Fibroblast of lung (primary cell): ENCODE measurements around the gene NUP160. TPM values are rescaled to one million over a fixed set of nuclear protein-coding genes. Genes with fewer than 3 reads are reported as not detected.

Experiments
- DNase-seq, 2 donors: peaks; one replicate each; pipeline versions ENCODE4 v3.0.0 to v3.0.0-alpha.2; 2010; ENCODE audit warnings: low read depth in 2 of 2
- H2AFZ ChIP-seq: 2 replicates; pipeline ENCODE4 v1.5.1; 2012; ENCODE audit warnings: low read length, control low read depth, inconsistent platforms
- H3K27ac ChIP-seq: 2 replicates; pipeline ENCODE4 v1.5.1; 2011; ENCODE audit warnings: low read length, control low read depth; ENCODE audit not compliant: insufficient read depth
- H3K27me3 ChIP-seq: 2 replicates; pipeline ENCODE4 v1.5.1; 2011; ENCODE audit warnings: mild to moderate bottlenecking, low read length; ENCODE audit not compliant: control insufficient read depth, insufficient read depth
- H3K36me3 ChIP-seq: 2 replicates; pipeline ENCODE4 v1.5.1; 2011; ENCODE audit warnings: low read length; ENCODE audit not compliant: control insufficient read depth, insufficient read depth
- H3K4me1 ChIP-seq: 2 replicates; pipeline ENCODE4 v1.5.1; 2011; ENCODE audit warnings: low read length; ENCODE audit not compliant: control insufficient read depth, insufficient read depth; ENCODE audit errors: extremely low read depth
- H3K4me2 ChIP-seq: 2 replicates; pipeline ENCODE4 v1.5.1; 2011; ENCODE audit warnings: low read length, control low read depth; ENCODE audit not compliant: insufficient read depth; ENCODE audit errors: extremely low read depth
- H3K4me3 ChIP-seq, 4 experiments: fragments of 200-600 bp in 1 of 4; sonication (generic) in 1 of 4; replicated peaks in 1 of 4; 2 replicates each; pipeline ENCODE4 v1.5.1; 2011 to 2016; ENCODE audit warnings: low read length in 4 of 4, low read depth in 3 of 4, mild to moderate bottlenecking in 3 of 4, control low read depth in 2 of 4, inconsistent platforms in 1 of 4, mixed read lengths in 1 of 4; ENCODE audit not compliant: insufficient read depth in 1 of 4; ENCODE audit errors: control extremely low read depth in 1 of 4
- H3K79me2 ChIP-seq: 2 replicates; pipeline ENCODE4 v1.5.1; 2012; ENCODE audit warnings: mild to moderate bottlenecking, low read length, inconsistent platforms; ENCODE audit not compliant: control insufficient read depth, insufficient read depth
- H3K9ac ChIP-seq: 2 replicates; pipeline ENCODE4 v1.5.1; 2011; ENCODE audit warnings: mild to moderate bottlenecking, low read length, control low read depth; ENCODE audit not compliant: insufficient read depth
- H3K9me3 ChIP-seq: 2 replicates; pipeline ENCODE4 v1.5.1; 2012; ENCODE audit warnings: low read depth, low read length; ENCODE audit not compliant: control insufficient read depth, insufficient read depth
- H4K20me1 ChIP-seq: 2 replicates; pipeline ENCODE4 v1.5.1; 2011; ENCODE audit warnings: low read length; ENCODE audit not compliant: control insufficient read depth, insufficient read depth; ENCODE audit errors: extremely low read depth
- EZH2 ChIP-seq: IDR thresholded peaks from 2 replicates; pipeline ENCODE4 v1.5.1; 2012; ENCODE audit warnings: low read length, control low read depth, mild to moderate bottlenecking; ENCODE audit errors: missing control alignments
- polyA plus RNA-seq, 2 donors: library from polyadenylated mRNA; depleted of rRNA in 1 of 2; stranded (reverse) in 1 of 2; unstranded in 1 of 2; fragments of >200 nt; gene quantifications; 2 replicates each; pipeline ENCODE4 v1.2.1, GENCODE V29; 2011 to 2012; ENCODE audit warnings: missing spikeins in 1 of 2
- total RNA-seq: library from RNA; depleted of rRNA; stranded (reverse); fragments of >200 nt; gene quantifications from 2 replicates; pipeline ENCODE4 v1.2.1, GENCODE V29; 2014
- TF ChIP-seq, protein P1 (sequence below), 2 donors: IDR thresholded peaks in 1 of 2; conservative IDR thresholded peaks in 1 of 2; 1 replicate in 1 of 2; 2 replicates in 1 of 2; pipeline ENCODE4 v1.5.1; 2011 to 2012; ENCODE audit warnings: low read length in 2 of 2, control low read depth in 1 of 2, inconsistent platforms in 1 of 2, low read depth in 1 of 2, mild to moderate bottlenecking in 1 of 2

NUP160 gene
- total and polyA plus RNA-seq, 2 donors (not counting 1 experiment from before 2014, with no cell fraction given): 25.8 to 25.9 TPM

DNA sequence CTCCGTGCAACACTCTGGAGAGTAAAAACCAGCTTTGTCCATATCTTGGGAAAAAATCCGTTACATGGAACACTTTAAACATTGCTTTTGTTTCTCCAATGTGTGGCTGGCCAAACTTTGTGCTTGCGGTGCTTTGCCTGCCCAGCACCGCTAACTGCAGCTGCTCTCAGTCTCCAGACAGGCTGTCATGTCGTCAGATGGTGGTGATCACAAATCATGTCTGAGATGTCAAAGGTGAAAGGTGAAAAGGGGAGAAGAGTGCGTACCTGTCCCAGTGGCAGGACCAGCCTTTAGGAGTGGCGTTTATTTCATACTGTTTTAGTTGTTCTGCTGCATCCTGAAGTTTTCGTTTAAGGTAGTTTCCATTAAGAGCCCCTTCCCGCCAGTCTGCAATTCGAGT, 115.9 kb downstream of the NUP160 start:
- Histone ChIP-seq H3K4me3 (no peak overlapping the region), H3K36me3 (peaks cover 12% of the 10 kb centered on the region), H3K27me3 (no peaks in the 10 kb centered on the region), H3K27ac (no peak overlapping the region), H3K4me2 (no peak overlapping the region), H2AFZ (no peak overlapping the region), H3K9me3 (no peaks in the 10 kb centered on the region), H3K4me1 (no peaks in the 10 kb centered on the region), H3K79me2 (no peaks in the 10 kb centered on the region), H3K9ac (no peak overlapping the region), H4K20me1 (no peaks in the 10 kb centered on the region)
- no peak for TF ChIP-seq EZH2
- TF ChIP-seq, protein P1, sequence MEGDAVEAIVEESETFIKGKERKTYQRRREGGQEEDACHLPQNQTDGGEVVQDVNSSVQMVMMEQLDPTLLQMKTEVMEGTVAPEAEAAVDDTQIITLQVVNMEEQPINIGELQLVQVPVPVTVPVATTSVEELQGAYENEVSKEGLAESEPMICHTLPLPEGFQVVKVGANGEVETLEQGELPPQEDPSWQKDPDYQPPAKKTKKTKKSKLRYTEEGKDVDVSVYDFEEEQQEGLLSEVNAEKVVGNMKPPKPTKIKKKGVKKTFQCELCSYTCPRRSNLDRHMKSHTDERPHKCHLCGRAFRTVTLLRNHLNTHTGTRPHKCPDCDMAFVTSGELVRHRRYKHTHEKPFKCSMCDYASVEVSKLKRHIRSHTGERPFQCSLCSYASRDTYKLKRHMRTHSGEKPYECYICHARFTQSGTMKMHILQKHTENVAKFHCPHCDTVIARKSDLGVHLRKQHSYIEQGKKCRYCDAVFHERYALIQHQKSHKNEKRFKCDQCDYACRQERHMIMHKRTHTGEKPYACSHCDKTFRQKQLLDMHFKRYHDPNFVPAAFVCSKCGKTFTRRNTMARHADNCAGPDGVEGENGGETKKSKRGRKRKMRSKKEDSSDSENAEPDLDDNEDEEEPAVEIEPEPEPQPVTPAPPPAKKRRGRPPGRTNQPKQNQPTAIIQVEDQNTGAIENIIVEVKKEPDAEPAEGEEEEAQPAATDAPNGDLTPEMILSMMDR (conservative IDR thresholded peaks at IDR 0.05 in 1 of 2, IDR thresholded peaks at IDR 0.05 in 1 of 2; ENCODE audit: low read depth in 1 of 2, low read length in 2 of 2): no peak
- peak in 1 of 2 donors; percentile 63 for DNase-seq

DNA sequence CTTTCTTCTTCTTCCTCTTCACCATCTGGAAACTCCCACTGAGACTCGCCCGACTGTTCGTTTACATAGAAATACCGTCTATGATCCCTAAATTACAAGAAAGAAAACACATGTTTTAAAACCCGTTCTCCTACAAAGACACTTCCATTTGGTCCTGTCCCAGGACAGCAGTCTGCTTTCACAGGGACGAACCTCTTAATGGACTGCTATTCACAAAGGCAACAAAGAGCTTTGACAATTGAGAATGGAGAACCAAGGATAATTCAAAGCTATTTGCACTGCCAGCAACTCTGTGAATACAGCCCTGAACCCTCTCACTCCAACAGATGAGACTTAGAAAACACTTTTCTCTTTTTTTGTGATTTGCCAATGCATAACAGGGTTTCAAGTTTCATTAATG, 116.7 kb downstream of the NUP160 start:
- Histone ChIP-seq H3K9me3 (no peaks in the 10 kb centered on the region), H3K9ac (no peak overlapping the region), H3K27ac (no peak overlapping the region), H3K4me1 (no peaks in the 10 kb centered on the region), H3K4me2 (no peak overlapping the region), H2AFZ (no peak overlapping the region), H3K79me2 (no peaks in the 10 kb centered on the region), H3K4me3 (no peak overlapping the region), H3K36me3 (peaks cover 14% of the 10 kb centered on the region), H4K20me1 (no peaks in the 10 kb centered on the region), H3K27me3 (no peaks in the 10 kb centered on the region)
- peak in 1 of 2 donors; percentile 15 for DNase-seq
- TF ChIP-seq, protein P1 (conservative IDR thresholded peaks at IDR 0.05 in 1 of 2, IDR thresholded peaks at IDR 0.05 in 1 of 2; ENCODE audit: low read depth in 1 of 2, low read length in 2 of 2): no peak
- no peak for TF ChIP-seq EZH2

Other genes starting within 250 kb of the NUP160 start
- gene MTCH2, start 205.8 kb downstream of the NUP160 start, total RNA-seq: 52.1 and 64.4 TPM in 2 replicates
- 169 and 215 TPM in 2 replicates for gene MTCH2, start 205.8 kb downstream of the NUP160 start, polyA plus RNA-seq
- gene AGBL2, start 133.0 kb downstream of the NUP160 start, total RNA-seq: 2.1 and 2.3 TPM in 2 replicates
- gene AGBL2, start 133.0 kb downstream of the NUP160 start, polyA plus RNA-seq: 0.75 and 1.2 TPM in 2 replicates
- gene FNBP4, start 81.0 kb downstream of the NUP160 start, total RNA-seq: 51.9 and 82.9 TPM in 2 replicates
- 54.7 and 57.3 TPM in 2 replicates for gene FNBP4, start 81.0 kb downstream of the NUP160 start, polyA plus RNA-seq
- gene PTPRJ, start 132.2 kb upstream of the NUP160 start, total RNA-seq: 3.9 and 5.8 TPM in 2 replicates
- gene PTPRJ, start 132.2 kb upstream of the NUP160 start, polyA plus RNA-seq: 2.4 and 5.3 TPM in 2 replicates